Mesenchymal stem cell (in vitro differentiated cells and primary cell): ENCODE data around the gene ZBTB7C.

Experiments used
- DNase-seq: peaks from one replicate; pipeline ENCODE4 v3.0.0-alpha.2; 2013
- H2AFZ ChIP-seq: one replicate; pipeline ENCODE4 v1.6.1; 2013; ENCODE audit warnings: low read depth, mild to moderate bottlenecking, control low read depth, inconsistent platforms, low read length, moderate library complexity
- H2AK5ac ChIP-seq: 2 replicates; pipeline ENCODE4 v1.6.1; 2013; ENCODE audit warnings: low read length, moderate library complexity, mild to moderate bottlenecking, inconsistent platforms; ENCODE audit not compliant: severe bottlenecking
- H2BK120ac ChIP-seq: one replicate; pipeline ENCODE4 v1.6.1; 2013; ENCODE audit warnings: low read depth, mild to moderate bottlenecking, inconsistent platforms, low read length, moderate library complexity
- H2BK12ac ChIP-seq, 2 experiments: one replicate each; pipeline ENCODE4 v1.6.1; 2013; ENCODE audit warnings: inconsistent platforms in 2 of 2, low read length in 2 of 2, mild to moderate bottlenecking in 2 of 2, moderate library complexity in 2 of 2, control low read depth in 1 of 2
- H2BK15ac ChIP-seq: one replicate; pipeline ENCODE4 v1.6.1; 2013; ENCODE audit warnings: mild to moderate bottlenecking, low read depth, inconsistent platforms; ENCODE audit not compliant: poor library complexity, severe bottlenecking
- H2BK5ac ChIP-seq: 2 replicates; pipeline ENCODE4 v1.6.1; 2013; ENCODE audit warnings: low read depth, mild to moderate bottlenecking, low read length, control low read depth, inconsistent platforms; ENCODE audit not compliant: poor library complexity, severe bottlenecking
- H3K14ac ChIP-seq, 2 experiments: one replicate each; pipeline ENCODE4 v1.6.1; 2013; ENCODE audit warnings: inconsistent platforms in 2 of 2, low read length in 2 of 2, control low read depth in 1 of 2, mild to moderate bottlenecking in 1 of 2, moderate library complexity in 1 of 2
- H3K18ac ChIP-seq, 2 experiments: one replicate each; pipeline ENCODE4 v1.6.1; 2013; ENCODE audit warnings: inconsistent platforms in 2 of 2, low read length in 2 of 2, control low read depth in 1 of 2, low read depth in 1 of 2, mild to moderate bottlenecking in 1 of 2
- H3K23ac ChIP-seq, 2 experiments: one replicate each; pipeline ENCODE4 v1.6.1; 2013; ENCODE audit warnings: inconsistent platforms in 2 of 2, low read length in 2 of 2, mild to moderate bottlenecking in 2 of 2, moderate library complexity in 2 of 2, control low read depth in 1 of 2
- H3K27ac ChIP-seq: 2 replicates; pipeline ENCODE4 v1.5.1; 2013; ENCODE audit warnings: mild to moderate bottlenecking, moderate library complexity, low read length, control low read depth, inconsistent platforms; ENCODE audit not compliant: poor library complexity, severe bottlenecking
- H3K27me3 ChIP-seq, 2 experiments: 2 replicates each; pipeline versions ENCODE4 v1.6.1 to v1.7.0; 2013; ENCODE audit warnings: low read length in 2 of 2, mild to moderate bottlenecking in 2 of 2, moderate library complexity in 2 of 2, control low read depth in 1 of 2, inconsistent platforms in 1 of 2; ENCODE audit not compliant: control insufficient read depth in 1 of 2, insufficient read depth in 1 of 2
- H3K36me3 ChIP-seq, 2 experiments: 2 replicates each; pipeline versions ENCODE4 v1.6.1 to v1.7.0; 2013; ENCODE audit warnings: low read length in 2 of 2, control low read depth in 1 of 2, inconsistent platforms in 1 of 2, low read depth in 1 of 2, mild to moderate bottlenecking in 1 of 2; ENCODE audit not compliant: insufficient read depth in 2 of 2, control insufficient read depth in 1 of 2
- H3K4ac ChIP-seq, 2 experiments: one replicate each; pipeline ENCODE4 v1.6.1; 2013; ENCODE audit warnings: inconsistent platforms in 2 of 2, low read length in 2 of 2, mild to moderate bottlenecking in 2 of 2, moderate library complexity in 2 of 2, control low read depth in 1 of 2, low read depth in 1 of 2
- H3K4me1 ChIP-seq: 2 replicates; pipeline ENCODE4 v1.6.1; 2013; ENCODE audit warnings: low read depth, low read length, control low read depth; ENCODE audit not compliant: control insufficient read depth, insufficient read depth
- H3K4me2 ChIP-seq: 2 replicates; pipeline ENCODE4 v1.6.1; 2013; ENCODE audit warnings: low read length, mild to moderate bottlenecking, inconsistent platforms; ENCODE audit not compliant: poor library complexity, severe bottlenecking
- H3K4me3 ChIP-seq, 2 experiments: 2 replicates each; pipeline versions ENCODE4 v1.5.1 to v1.7.0; 2013; ENCODE audit warnings: low read length in 2 of 2, mild to moderate bottlenecking in 2 of 2, control low read depth in 1 of 2, low read depth in 1 of 2; ENCODE audit not compliant: insufficient read depth in 1 of 2
- H3K79me1 ChIP-seq: replicated peaks from 2 replicates; pipeline ENCODE4 v1.6.1; 2013; ENCODE audit warnings: mild to moderate bottlenecking, control low read depth, low read length, inconsistent platforms; ENCODE audit not compliant: poor library complexity, severe bottlenecking
- H3K9ac ChIP-seq: 2 replicates; pipeline ENCODE4 v1.7.0; 2013; ENCODE audit warnings: mild to moderate bottlenecking, low read length, moderate library complexity
- H3K9me3 ChIP-seq: 2 replicates; pipeline ENCODE4 v1.7.0; 2013; ENCODE audit warnings: mild to moderate bottlenecking, low read length; ENCODE audit not compliant: control insufficient read depth
- H4K8ac ChIP-seq: one replicate; pipeline ENCODE4 v1.6.1; 2013; ENCODE audit warnings: inconsistent platforms, mild to moderate bottlenecking, low read length, moderate library complexity
- H4K91ac ChIP-seq: one replicate; pipeline ENCODE4 v1.6.1; 2013; ENCODE audit warnings: mild to moderate bottlenecking, low read length, inconsistent platforms
- WGBS: methylation state at CpG from one replicate; pipeline ENCODE4 v1.1.7; 2013; ENCODE audit warnings: mixed read lengths; 5-methylcytosine and 5-hydroxymethylcytosine counted together

The ZBTB7C gene

DNA sequence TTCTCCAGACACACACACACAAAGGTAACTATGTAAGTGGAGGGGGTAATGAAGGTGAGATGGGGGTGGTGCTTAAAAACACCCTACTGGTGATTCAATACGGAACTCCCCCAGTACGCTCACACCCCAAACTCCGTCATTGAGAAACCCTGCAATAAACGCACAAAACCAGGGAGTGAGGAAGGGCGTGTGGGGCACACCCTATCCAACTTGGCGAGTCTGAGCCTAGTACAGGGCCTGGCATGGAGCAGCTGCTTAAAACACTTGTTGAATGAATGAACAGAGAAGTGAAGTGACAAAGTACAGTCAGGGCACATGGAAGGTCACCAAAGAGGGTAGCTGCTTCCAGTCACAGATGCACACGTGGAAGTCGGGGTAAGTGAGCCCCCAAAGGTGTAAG lies 331.9 kb downstream of the ZBTB7C start:
- H4K8ac ChIP-seq, result no peak overlapping the region
- DNase-seq, result no peak
- H2BK12ac ChIP-seq, result no peak overlapping the region
- no peak overlapping the region for H2AK5ac ChIP-seq
- whole genome bisulfite sequencing, result 85% methylated on average over 8 of the region's 8 CpGs
- H3K9ac ChIP-seq, result no peak overlapping the region
- H3K4me2 ChIP-seq, result no peak overlapping the region
- H3K79me1 ChIP-seq, result no peaks in the 10 kb centered on the region
- H3K36me3 ChIP-seq, result no peaks in the 10 kb centered on the region
- no peak overlapping the region for H3K4me3 ChIP-seq
- H4K91ac ChIP-seq, result no peak overlapping the region
- peaks cover 7 to 41% of the 10 kb centered on the region in 2 experiments for H3K27me3 ChIP-seq
- no peak overlapping the region for H3K14ac ChIP-seq
- H2AFZ ChIP-seq, result no peak overlapping the region
- H2BK15ac ChIP-seq, result no peak overlapping the region
- no peak overlapping the region for H2BK5ac ChIP-seq
- H3K18ac ChIP-seq, result no peak overlapping the region
- H3K4ac ChIP-seq, result no peak overlapping the region
- no peaks in the 10 kb centered on the region for H3K4me1 ChIP-seq
- no peak overlapping the region for H3K23ac ChIP-seq
- H3K27ac ChIP-seq, result no peak overlapping the region
- H2BK120ac ChIP-seq, result no peak overlapping the region
- H3K9me3 ChIP-seq, result no peaks in the 10 kb centered on the region

DNA sequence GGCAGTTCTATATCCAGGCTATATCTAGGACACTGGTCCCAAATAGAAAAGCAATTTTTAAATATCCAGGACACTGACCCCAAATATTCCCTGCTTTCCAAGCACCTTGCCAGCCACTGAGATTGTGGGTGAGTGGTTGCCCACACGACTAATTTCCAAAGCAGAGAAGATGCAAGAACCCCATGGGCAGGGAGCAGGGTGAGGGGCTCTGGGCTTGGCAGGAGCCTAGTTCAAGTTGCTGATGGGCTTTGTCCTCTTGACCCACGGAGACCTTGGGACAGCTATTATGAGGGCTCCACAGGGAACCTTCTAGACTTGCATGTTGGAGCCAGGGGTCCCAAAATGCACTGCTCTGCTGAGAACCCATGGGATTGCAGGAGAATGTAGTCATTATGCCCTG lies 332.7 kb downstream of the ZBTB7C start:
- no peaks in the 10 kb centered on the region for H3K79me1 ChIP-seq
- WGBS, result 60% methylated on average over 2 of the region's 2 CpGs
- no peak overlapping the region for H3K9ac ChIP-seq
- H4K8ac ChIP-seq, result no peak overlapping the region
- H3K18ac ChIP-seq, result no peak overlapping the region
- no peak overlapping the region for H3K4me3 ChIP-seq
- H2BK12ac ChIP-seq, result no peak overlapping the region
- no peak overlapping the region for H3K4me2 ChIP-seq
- no peak overlapping the region for H2BK120ac ChIP-seq
- no peak overlapping the region for H3K4ac ChIP-seq
- H3K23ac ChIP-seq, result no peak overlapping the region
- no peaks in the 10 kb centered on the region for H3K4me1 ChIP-seq
- H4K91ac ChIP-seq, result no peak overlapping the region
- H2AFZ ChIP-seq, result no peak overlapping the region
- DNase-seq, result no peak
- no peaks in the 10 kb centered on the region for H3K36me3 ChIP-seq
- H3K27me3 ChIP-seq, result peaks cover 7 to 49% of the 10 kb centered on the region in 2 experiments
- H2BK15ac ChIP-seq, result no peak overlapping the region
- H2AK5ac ChIP-seq, result no peak overlapping the region
- H3K14ac ChIP-seq, result no peak overlapping the region
- no peaks in the 10 kb centered on the region for H3K9me3 ChIP-seq
- H2BK5ac ChIP-seq, result no peak overlapping the region
- H3K27ac ChIP-seq, result no peak overlapping the region

DNA sequence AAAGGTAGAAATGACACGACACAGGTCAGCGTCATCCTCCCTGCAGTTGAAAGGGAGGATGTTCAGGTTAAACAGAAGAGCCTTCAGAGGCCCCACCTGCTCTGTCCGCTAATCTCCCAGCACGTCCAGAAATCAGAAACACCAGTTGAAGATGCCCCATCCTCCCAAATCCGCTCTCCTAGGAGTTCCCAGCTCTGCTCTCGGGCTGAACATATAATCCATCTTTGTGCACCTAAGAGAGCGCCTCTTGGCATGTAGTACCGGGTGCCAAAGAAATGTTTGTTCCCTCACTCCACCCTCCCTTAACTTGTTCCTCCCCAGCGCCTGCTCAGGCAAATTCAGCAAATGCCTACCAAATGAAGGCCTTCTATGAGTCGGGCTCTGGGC lies 333.5 kb downstream of the ZBTB7C start:
- no peak overlapping the region for H3K4me2 ChIP-seq
- H3K79me1 ChIP-seq, result no peaks in the 10 kb centered on the region
- H3K36me3 ChIP-seq, result no peaks in the 10 kb centered on the region
- H3K14ac ChIP-seq, result no peak overlapping the region
- H3K9ac ChIP-seq, result no peak overlapping the region
- H3K23ac ChIP-seq, result no peak overlapping the region
- no peak overlapping the region for H2BK120ac ChIP-seq
- no peaks in the 10 kb centered on the region for H3K4me1 ChIP-seq
- no peak overlapping the region for H4K91ac ChIP-seq
- no peaks in the 10 kb centered on the region for H3K9me3 ChIP-seq
- no peak overlapping the region for H4K8ac ChIP-seq
- no peak overlapping the region for H2BK12ac ChIP-seq
- no peak overlapping the region for H3K4ac ChIP-seq
- no peak for DNase-seq
- no peak overlapping the region for H3K18ac ChIP-seq
- H3K4me3 ChIP-seq, result no peak overlapping the region
- whole genome bisulfite sequencing, result 81% methylated on average over 10 of the region's 10 CpGs
- H2AFZ ChIP-seq, result no peak overlapping the region
- peaks cover 7 to 56% of the 10 kb centered on the region in 2 experiments for H3K27me3 ChIP-seq
- H3K27ac ChIP-seq, result no peak overlapping the region
- no peak overlapping the region for H2AK5ac ChIP-seq
- no peak overlapping the region for H2BK5ac ChIP-seq
- H2BK15ac ChIP-seq, result no peak overlapping the region

DNA sequence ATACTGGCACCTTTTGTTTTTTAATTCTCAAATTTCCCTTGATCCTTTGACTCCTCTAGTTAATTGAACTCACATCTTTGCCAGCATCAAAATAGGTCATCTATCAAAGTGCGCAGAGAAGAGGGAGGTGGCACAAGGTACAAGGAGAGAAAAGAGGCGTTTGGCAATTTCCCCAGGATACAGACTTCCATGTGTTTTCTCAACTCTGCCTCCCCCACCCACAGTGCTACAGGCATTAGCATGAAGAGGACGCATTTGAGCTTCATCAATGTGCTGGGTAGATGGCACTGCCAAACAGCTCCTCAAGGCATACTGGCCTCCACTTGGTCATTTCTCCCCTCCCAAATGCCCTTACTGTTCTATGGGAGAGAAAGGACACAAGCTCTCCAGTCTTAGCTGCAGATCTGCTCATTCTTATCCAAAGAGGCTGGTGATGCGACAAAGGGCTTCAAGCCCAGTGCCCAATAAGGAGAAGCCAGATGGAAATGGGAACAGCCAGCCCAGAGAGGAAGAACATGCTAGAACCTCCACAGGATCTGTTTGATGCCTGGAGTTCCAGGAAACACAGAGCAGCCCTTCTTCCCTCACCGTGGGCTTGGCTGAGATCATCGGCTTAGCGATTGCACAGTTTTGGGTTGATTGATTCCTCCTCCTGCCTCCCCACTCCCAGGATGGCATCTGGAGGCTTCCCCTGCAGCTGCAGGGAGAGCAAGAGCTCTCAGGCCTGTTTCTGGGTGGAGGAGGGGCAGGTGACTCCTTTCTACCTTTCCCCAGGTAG lies 334.1 kb downstream of the ZBTB7C start:
- Histone ChIP-seq H3K4me2 (no peak overlapping the region), H3K27ac (no peak overlapping the region), H3K27me3 (peaks cover 6 to 59% of the 10 kb centered on the region in 2 experiments), H2BK12ac (no peak overlapping the region), H3K9ac (no peak overlapping the region), H3K36me3 (no peaks in the 10 kb centered on the region), H3K9me3 (no peaks in the 10 kb centered on the region), H2AK5ac (no peak overlapping the region), H3K14ac (no peak overlapping the region), H4K91ac (no peak overlapping the region), H3K4me3 (no peak overlapping the region), H3K4me1 (no peaks in the 10 kb centered on the region), H4K8ac (no peak overlapping the region), H3K4ac (no peak overlapping the region), H2BK120ac (no peak overlapping the region), H2AFZ (no peak overlapping the region), H2BK5ac (no peak overlapping the region), H3K18ac (no peak overlapping the region), H3K23ac (no peak overlapping the region), H3K79me1 (no peaks in the 10 kb centered on the region), H2BK15ac (no peak overlapping the region)
- DNase-seq, result no peak
- 90% methylated on average over 7 of the region's 7 CpGs for WGBS
